HG03108 (cell line): Measurements from ENCODE around the gene BCL7B.
"Not testable (repeated sequence)": the region's sequence is repeated elsewhere in the genome, so short reads cannot be mapped to it uniquely, and the experiment has no call there.

Experiments
- ATAC-seq: cut with Tn5 transposase; IDR thresholded peaks from one replicate; pipeline ENCODE4 v1.9.1; 2021; ENCODE audit warnings: moderate library complexity; ENCODE audit not compliant: unreplicated experiment

Gene BCL7B

GRCh38 chr7:73557397-73558257 lies at the start of gene BCL7B:
BCL7B (minus strand) TSS chr7:73557690; CDS start chr7:73557578, 112 bp downstream.
- ATAC-seq, result peak; percentile 35

GRCh38 chr7:73605601-73606220 lies 48.2 kb upstream of the BCL7B start:
- ATAC-seq, result no peak

GRCh38 chr7:73602721-73603651 lies 45.5 kb upstream of the BCL7B start:
- ATAC-seq, result no peak

GRCh38 chr7:73599916-73600315 lies 42.4 kb upstream of the BCL7B start:
- no peak for ATAC-seq

- ATAC-seq, result no peak
These were observed 41.8 kb upstream of the BCL7B start for GRCh38 chr7:73599151-73599882.

- ATAC-seq, result no peak
These were observed 40.7 kb upstream of the BCL7B start for GRCh38 chr7:73597978-73598782.

GRCh38 chr7:73596191-73597065 lies 38.9 kb upstream of the BCL7B start:
- ATAC-seq, result no peak

- ATAC-seq, result no peak
These were observed 37.9 kb upstream of the BCL7B start for GRCh38 chr7:73595358-73595757.

- no peak for ATAC-seq
These were observed 35.9 kb upstream of the BCL7B start for GRCh38 chr7:73593207-73594045.

- no peak for ATAC-seq
These were observed 29.4 kb upstream of the BCL7B start for GRCh38 chr7:73586911-73587310.

- ATAC-seq, result no peak
These were observed 27.7 kb upstream of the BCL7B start for GRCh38 chr7:73585196-73585595.

GRCh38 chr7:73582664-73583202 lies 25.2 kb upstream of the BCL7B start:
- ATAC-seq, result no peak

GRCh38 chr7:73581006-73581405 lies 23.5 kb upstream of the BCL7B start:
- ATAC-seq, result not testable (repeated sequence)

GRCh38 chr7:73578342-73579128 lies 21.0 kb upstream of the BCL7B start, which contains the start of gene TBL2:
TBL2 (minus strand) TSS chr7:73578579; CDS start chr7:73578549, 30 bp downstream.
- peak; percentile 87 for ATAC-seq

GRCh38 chr7:73577627-73578341 lies 20.3 kb upstream of the BCL7B start:
- ATAC-seq, result no peak

GRCh38 chr7:73573791-73574190 lies 16.3 kb upstream of the BCL7B start:
- ATAC-seq, result no peak
